Measurements from ENCODE around the gene CD2AP.
"Not testable (repeated sequence)": the region's sequence is repeated elsewhere in the genome, so short reads cannot be mapped to it uniquely, and the experiment has no call there.

Gene CD2AP

DNA sequence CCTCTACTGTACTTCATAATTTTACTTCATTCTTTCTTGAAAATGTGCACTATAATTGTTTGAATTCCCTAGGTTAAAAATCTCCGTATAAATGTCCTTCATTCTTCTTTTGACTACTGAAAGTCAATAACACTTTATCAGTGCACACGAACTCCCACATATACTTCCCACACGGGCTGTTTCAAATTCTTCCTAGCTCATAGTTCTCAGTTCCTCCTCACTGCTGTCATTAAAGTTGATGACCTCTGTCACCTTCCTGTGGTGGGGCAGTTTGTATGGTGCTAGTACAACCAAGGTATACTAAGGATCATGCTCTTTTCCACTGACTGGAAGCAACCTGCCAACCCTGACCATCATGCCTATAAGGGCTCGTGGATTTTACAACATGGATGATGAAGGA lies 40.0 kb upstream of the CD2AP start:
- Histone ChIP-seq H3K4me3 (ENCODE audit: low read depth, low read length) (no peak overlapping the region), H3K9me3 (no peaks in the 10 kb centered on the region), H3K36me3 (no peaks in the 10 kb centered on the region), H3K27me3 (0 out of 2 replicates have a peak, but pooled peaks cover 5% of the 10 kb centered on the region), H3K4me1 (no peaks in the 10 kb centered on the region)
- TF ChIP-seq CTCF (IDR thresholded peaks at IDR 0.05; ENCODE audit: low read depth, low read length) = no peak
- no peak for DNase-seq

DNA sequence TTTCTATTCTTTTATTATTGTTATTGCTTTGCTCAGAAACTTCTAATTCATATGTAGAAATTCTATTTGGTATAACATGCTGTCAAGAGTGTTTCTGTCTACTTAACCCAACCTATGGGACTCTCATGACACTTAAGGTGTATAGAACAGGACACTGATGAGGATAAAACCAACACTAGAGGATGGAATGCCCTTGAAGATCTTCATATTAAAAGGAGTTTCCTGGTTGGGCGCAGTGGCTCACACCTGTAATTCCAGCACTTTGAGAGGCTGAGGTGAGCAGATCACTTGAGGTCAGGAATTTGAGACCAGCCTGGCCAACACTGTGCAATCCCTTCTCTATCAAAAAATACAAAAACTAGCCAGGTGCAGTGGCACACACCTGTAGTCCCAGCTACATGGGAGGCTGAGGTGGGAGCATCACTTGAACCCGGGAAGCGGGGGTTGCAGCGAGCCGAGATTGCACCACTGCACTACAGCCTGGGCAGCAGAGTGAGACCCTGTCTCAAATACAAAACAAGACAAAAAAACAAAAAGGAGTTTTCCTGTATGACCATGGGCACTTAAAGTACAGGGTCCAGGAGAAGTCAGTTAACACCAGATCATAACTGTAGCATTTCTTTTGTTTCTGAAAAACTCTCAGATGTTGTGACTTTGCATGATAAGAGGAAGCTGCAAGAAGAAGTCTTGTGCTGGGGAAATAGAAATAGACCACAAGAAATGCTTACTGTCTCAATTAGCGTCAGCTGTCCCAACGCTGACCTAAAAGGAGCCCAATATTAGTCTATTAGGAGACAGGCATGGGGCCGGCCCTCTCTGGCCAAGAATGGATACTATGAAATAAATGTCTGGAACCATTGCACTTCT lies 38.9 kb upstream of the CD2AP start:
- Histone ChIP-seq H3K4me1 (no peaks in the 10 kb centered on the region), H3K27me3 (0 out of 2 replicates have a peak, but pooled peaks cover 5% of the 10 kb centered on the region), H3K4me3 (ENCODE audit: low read depth, low read length) (no peak overlapping the region), H3K36me3 (no peaks in the 10 kb centered on the region), H3K9me3 (no peaks in the 10 kb centered on the region)
- no peak for TF ChIP-seq CTCF (IDR thresholded peaks at IDR 0.05; ENCODE audit: low read depth, low read length)
- no peak for DNase-seq

- no peak for TF ChIP-seq CTCF (IDR thresholded peaks at IDR 0.05; ENCODE audit: low read depth, low read length)
- Histone ChIP-seq H3K9me3 (no peaks in the 10 kb centered on the region), H3K4me1 (no peaks in the 10 kb centered on the region), H3K4me3 (ENCODE audit: low read depth, low read length) (no peak overlapping the region), H3K27me3 (0 out of 2 replicates have a peak, but pooled peaks cover 5% of the 10 kb centered on the region), H3K36me3 (no peaks in the 10 kb centered on the region)
- DNase-seq = no peak
Measured at GRCh38 chr6:47439348-47439668, 38.3 kb upstream of the CD2AP start.

GRCh38 chr6:47440719-47441118 lies 36.9 kb upstream of the CD2AP start:
- no peak for TF ChIP-seq CTCF (IDR thresholded peaks at IDR 0.05; ENCODE audit: low read depth, low read length)
- no peak overlapping the region for H3K4me3 ChIP-seq (ENCODE audit: low read depth, low read length)
- H3K9me3 ChIP-seq = no peaks in the 10 kb centered on the region
- H3K36me3 ChIP-seq = no peaks in the 10 kb centered on the region
- H3K4me1 ChIP-seq = no peaks in the 10 kb centered on the region
- 0 out of 2 replicates have a peak, but pooled peaks cover 5% of the 10 kb centered on the region for H3K27me3 ChIP-seq
- no peak for DNase-seq

DNA sequence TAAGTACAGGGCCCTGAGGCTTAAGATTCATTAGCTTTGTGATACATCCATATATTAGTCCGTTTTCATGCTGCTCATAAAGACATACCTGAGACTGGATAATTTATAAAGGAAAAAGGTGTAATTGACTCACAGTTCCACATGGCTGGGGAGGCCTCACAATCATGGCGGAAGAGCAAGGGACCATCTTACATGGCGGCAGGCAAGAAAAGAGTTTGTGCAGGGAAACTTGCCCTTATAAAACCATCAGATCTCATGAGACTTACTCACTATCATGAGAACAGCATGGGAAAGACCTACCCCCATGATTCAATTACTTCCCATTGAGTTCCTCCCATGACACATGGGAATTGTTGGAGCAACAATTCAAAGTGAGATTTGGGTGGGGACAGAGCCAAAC lies 32.6 kb upstream of the CD2AP start:
- H3K9me3 ChIP-seq; H3K36me3 ChIP-seq; H3K27me3 ChIP-seq; DNase-seq; H3K4me1 ChIP-seq; H3K4me3 ChIP-seq (ENCODE audit: low read depth, low read length): not testable (repeated sequence)

- H3K9me3 ChIP-seq = no peaks in the 10 kb centered on the region
- no peaks in the 10 kb centered on the region for H3K4me1 ChIP-seq
- no peak for TF ChIP-seq CTCF (IDR thresholded peaks at IDR 0.05; ENCODE audit: low read depth, low read length)
- H3K4me3 ChIP-seq (ENCODE audit: low read depth, low read length) = no peak overlapping the region
- no peak for DNase-seq
- no peaks in the 10 kb centered on the region for H3K36me3 ChIP-seq
- H3K27me3 ChIP-seq = no peaks in the 10 kb centered on the region
Measured at GRCh38 chr6:47446669-47447330, 30.8 kb upstream of the CD2AP start.
